Liver (tissue), 9 donors: ENCODE results near the gene GPR25. TPM values are rescaled to one million over a fixed set of nuclear protein-coding genes. Genes with fewer than 3 reads are reported as not detected.

Experiments used
- DNase-seq: peaks from one replicate; pipeline ENCODE4 v3.0.0-alpha.2; 2017; ENCODE audit warnings: low spot score
- H3K27ac ChIP-seq, 2 donors: one replicate each; pipeline ENCODE4 v1.7.0; 2013; ENCODE audit warnings: inconsistent platforms in 2 of 2, low read length in 2 of 2, control low read depth in 1 of 2, low read depth in 1 of 2, mild to moderate bottlenecking in 1 of 2
- H3K27me3 ChIP-seq, 4 donors: one replicate each; pipeline versions ENCODE4 v1.6.1 to v1.7.0; 2013; ENCODE audit warnings: low read length in 3 of 4, inconsistent platforms in 1 of 4, mild to moderate bottlenecking in 1 of 4, moderate library complexity in 1 of 4; ENCODE audit not compliant: control insufficient read depth in 4 of 4, insufficient read depth in 4 of 4
- H3K36me3 ChIP-seq, 4 donors: one replicate each; pipeline versions ENCODE4 v1.6.1 to v1.7.0; 2013; ENCODE audit warnings: low read length in 3 of 4, mild to moderate bottlenecking in 3 of 4, low read depth in 1 of 4, moderate library complexity in 1 of 4; ENCODE audit not compliant: control insufficient read depth in 4 of 4, insufficient read depth in 3 of 4
- H3K4me1 ChIP-seq, 4 donors: one replicate each; pipeline versions ENCODE4 v1.6.1 to v1.7.0; 2013; ENCODE audit warnings: low read length in 3 of 4, mild to moderate bottlenecking in 3 of 4, moderate library complexity in 1 of 4; ENCODE audit not compliant: control insufficient read depth in 4 of 4, insufficient read depth in 4 of 4
- H3K4me3 ChIP-seq, 3 donors: one replicate each; pipeline versions ENCODE4 v1.6.1 to v1.7.0; 2013; ENCODE audit warnings: low read length in 3 of 3, control low read depth in 1 of 3, low read depth in 1 of 3, mild to moderate bottlenecking in 1 of 3
- H3K9ac ChIP-seq, 2 donors: one replicate each; pipeline ENCODE4 v1.7.0; 2013; ENCODE audit warnings: low read length in 2 of 2, mild to moderate bottlenecking in 2 of 2, moderate library complexity in 2 of 2, control low read depth in 1 of 2, low read depth in 1 of 2
- H3K9me3 ChIP-seq, 4 donors: one replicate each; pipeline versions ENCODE4 v1.6.1 to v1.7.0; 2013; ENCODE audit warnings: low read length in 3 of 4; ENCODE audit not compliant: control insufficient read depth in 4 of 4
- EGR1 ChIP-seq, 2 donors: IDR thresholded peaks; 2 replicates each; pipeline ENCODE4 v1.6.1; 2016 to 2018; ENCODE audit warnings: antibody characterized with exemption in 2 of 2, low read depth in 2 of 2
- FOXA1 ChIP-seq: IDR thresholded peaks from 2 replicates; pipeline ENCODE4 v1.6.1; 2016; ENCODE audit warnings: antibody characterized with exemption
- GABPA ChIP-seq, 2 donors: IDR thresholded peaks in 1 of 2; conservative IDR thresholded peaks in 1 of 2; 2 replicates each; pipeline ENCODE4 v1.6.1; 2016; ENCODE audit warnings: antibody characterized with exemption in 2 of 2, mild to moderate bottlenecking in 1 of 2, moderate library complexity in 1 of 2
- HNF4A ChIP-seq, 2 donors: conservative IDR thresholded peaks; 2 replicates each; pipeline ENCODE4 v1.6.1; 2016; ENCODE audit warnings: antibody characterized with exemption in 2 of 2, mild to moderate bottlenecking in 2 of 2
- HNF4G ChIP-seq: IDR thresholded peaks from 2 replicates; pipeline ENCODE4 v1.6.1; 2016; ENCODE audit warnings: antibody characterized with exemption
- RAD21 ChIP-seq, 2 donors: IDR thresholded peaks; 2 replicates each; pipeline ENCODE4 v1.6.1; 2016; ENCODE audit warnings: antibody characterized with exemption in 2 of 2, mild to moderate bottlenecking in 2 of 2
- SP1 ChIP-seq: IDR thresholded peaks from 2 replicates; pipeline ENCODE4 v1.6.1; 2018; ENCODE audit warnings: antibody characterized with exemption, mild to moderate bottlenecking
- WGBS: extraction: QIAGEN DNeasy Blood & Tissue Kit; methylation state at CpG from one replicate; pipeline ENCODE4 v1.1.7; 2013; 5-methylcytosine and 5-hydroxymethylcytosine counted together
- polyA plus RNA-seq, 2 donors: library from polyadenylated mRNA; stranded (reverse) in 1 of 2; unstranded in 1 of 2; fragments of 200-250 nt in 1 of 2; fragments of >200 nt in 1 of 2; fragmentation: Nextera tagmentation in 1 of 2; extraction: Ambion mirVana in 1 of 2; gene quantifications; one replicate each; pipeline versions ENCODE4 v1.2.1 to v1.2.3, GENCODE V29; 2013 to 2015
- total RNA-seq, 2 donors: library from RNA; depleted of rRNA; stranded (reverse); fragments of >200 nt; gene quantifications; one replicate each; pipeline ENCODE4 v1.2.3, GENCODE V29; 2014
- TF ChIP-seq, protein P1 (sequence below): IDR thresholded peaks from 2 replicates; pipeline ENCODE4 v1.6.1; 2016; ENCODE audit warnings: antibody characterized with exemption
- TF ChIP-seq, protein P2 (sequence below): fragments of 150-350 bp; IDR thresholded peaks from 2 replicates; pipeline ENCODE4 v1.5.1; 2017; ENCODE audit warnings: improper control_type of control experiment, low read depth, low read length; ENCODE audit not compliant: missing input control
- TF ChIP-seq, protein P3 (sequence below): IDR thresholded peaks from 2 replicates; pipeline ENCODE4 v1.6.1; 2016; ENCODE audit warnings: antibody characterized with exemption
- donor health status: healthy.
- donor health status: healthy.
- donor health status: healthy.
- donor health status: healthy.
- donor health status: healthy.

GPR25 gene
- total and polyA plus RNA-seq, 4 donors, result 0.08 to 0.13 TPM; not detected in 2

DNA sequence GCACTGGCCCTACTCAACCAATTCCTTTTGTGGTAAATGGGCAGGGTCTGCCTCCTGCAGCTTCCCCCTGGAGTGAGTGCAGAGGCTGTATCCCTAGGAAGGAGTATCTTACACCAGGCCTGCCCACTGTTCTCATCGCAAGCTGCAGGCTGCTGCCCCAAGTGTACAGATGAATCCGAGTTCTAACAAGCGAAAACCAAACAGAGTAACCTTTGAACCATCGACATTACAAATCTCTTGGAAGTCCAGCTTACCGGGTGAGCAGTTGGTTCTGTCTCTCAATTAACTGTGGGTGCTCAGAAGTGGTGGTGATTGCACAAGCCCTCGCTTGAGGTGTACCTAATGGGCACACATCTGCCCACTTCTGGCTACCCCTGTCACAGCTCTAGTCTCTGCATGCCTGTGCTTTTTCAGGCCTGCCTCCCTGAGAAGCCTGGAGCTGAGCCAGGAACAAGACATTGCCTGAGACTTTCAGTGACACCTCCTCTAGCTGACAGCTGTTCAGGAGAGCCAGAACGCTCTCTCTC lies 44.6 kb downstream of the GPR25 start:
- H3K4me3 ChIP-seq, result no peak overlapping the region
- no peaks in the 10 kb centered on the region for H3K9me3 ChIP-seq
- TF ChIP-seq HNF4G (peak; percentile 19), HNF4A (conservative IDR thresholded peaks at IDR 0.05) (peak; percentile 24 to 43), EGR1 (IDR thresholded peaks at IDR 0.05; ENCODE audit: low read depth in 2 of 2) (no peak)
- no peak overlapping the region for H3K27ac ChIP-seq
- no peaks in the 10 kb centered on the region for H3K4me1 ChIP-seq
- no peaks in the 10 kb centered on the region for H3K36me3 ChIP-seq
- H3K9ac ChIP-seq, result no peak overlapping the region
- WGBS, result 58% methylated on average over 7 of the region's 7 CpGs
- DNase-seq, result no peak
- H3K27me3 ChIP-seq, result no peaks in the 10 kb centered on the region

DNA sequence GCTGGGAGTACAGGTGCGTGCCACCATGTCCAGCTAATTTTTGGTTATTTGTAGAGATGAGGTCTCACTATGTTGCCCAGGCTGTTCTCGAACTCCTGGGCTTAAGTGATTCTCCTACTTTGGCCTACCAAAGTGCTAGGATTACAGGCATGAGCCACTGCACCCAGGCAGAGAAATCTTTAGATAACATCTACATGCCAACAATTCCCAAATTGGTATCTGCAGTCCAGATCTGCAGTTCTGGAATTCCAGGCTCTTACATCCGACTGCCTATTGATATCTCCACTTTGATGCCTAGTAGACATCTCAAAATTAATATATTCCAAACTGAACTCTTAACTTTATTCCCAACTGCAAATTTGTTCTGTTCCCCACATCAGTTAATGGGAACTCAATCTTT lies 45.2 kb downstream of the GPR25 start:
- Histone ChIP-seq H3K9me3 (no peaks in the 10 kb centered on the region), H3K9ac (no peak overlapping the region), H3K4me3 (no peak overlapping the region), H3K27ac (no peak overlapping the region), H3K27me3 (no peaks in the 10 kb centered on the region), H3K4me1 (no peaks in the 10 kb centered on the region), H3K36me3 (no peaks in the 10 kb centered on the region)
- no peak for DNase-seq
- WGBS, result 97% methylated on average over 3 of the region's 3 CpGs
- TF ChIP-seq HNF4G, result no peak
- no peak for TF ChIP-seq FOXA1
- no peak for TF ChIP-seq RAD21 (IDR thresholded peaks at IDR 0.05)
- TF ChIP-seq, protein P1, sequence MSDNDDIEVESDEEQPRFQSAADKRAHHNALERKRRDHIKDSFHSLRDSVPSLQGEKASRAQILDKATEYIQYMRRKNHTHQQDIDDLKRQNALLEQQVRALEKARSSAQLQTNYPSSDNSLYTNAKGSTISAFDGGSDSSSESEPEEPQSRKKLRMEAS, result no peak
- TF ChIP-seq SP1, result no peak

DNA sequence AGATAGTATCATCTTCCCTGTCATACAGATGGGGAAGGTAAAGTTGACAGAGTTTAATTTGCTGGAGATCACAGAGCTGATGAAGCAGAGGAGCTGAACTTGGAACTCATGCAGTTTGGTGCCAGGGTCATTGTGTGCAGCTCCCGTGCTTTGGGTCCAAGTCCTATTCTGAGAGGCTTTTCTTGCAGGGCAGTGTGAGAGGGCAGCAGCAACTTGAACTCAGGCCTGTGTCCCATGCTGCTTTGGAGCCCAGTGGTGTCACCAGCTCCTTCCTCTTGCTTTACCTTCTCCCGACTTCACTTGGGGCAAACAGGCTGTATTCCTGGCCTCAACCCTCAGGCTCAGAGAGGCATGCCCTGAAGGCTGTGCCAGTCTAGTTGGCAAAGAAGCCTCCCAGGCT lies 46.6 kb downstream of the GPR25 start:
- H3K27me3 ChIP-seq, result no peaks in the 10 kb centered on the region
- no peaks in the 10 kb centered on the region for H3K36me3 ChIP-seq
- no peaks in the 10 kb centered on the region for H3K4me1 ChIP-seq
- 75% methylated on average over 2 of the region's 2 CpGs for WGBS
- H3K27ac ChIP-seq, result no peak overlapping the region
- H3K4me3 ChIP-seq, result no peak overlapping the region
- no peak overlapping the region for H3K9ac ChIP-seq
- H3K9me3 ChIP-seq, result no peaks in the 10 kb centered on the region
- DNase-seq, result no peak
- TF ChIP-seq, protein P2, sequence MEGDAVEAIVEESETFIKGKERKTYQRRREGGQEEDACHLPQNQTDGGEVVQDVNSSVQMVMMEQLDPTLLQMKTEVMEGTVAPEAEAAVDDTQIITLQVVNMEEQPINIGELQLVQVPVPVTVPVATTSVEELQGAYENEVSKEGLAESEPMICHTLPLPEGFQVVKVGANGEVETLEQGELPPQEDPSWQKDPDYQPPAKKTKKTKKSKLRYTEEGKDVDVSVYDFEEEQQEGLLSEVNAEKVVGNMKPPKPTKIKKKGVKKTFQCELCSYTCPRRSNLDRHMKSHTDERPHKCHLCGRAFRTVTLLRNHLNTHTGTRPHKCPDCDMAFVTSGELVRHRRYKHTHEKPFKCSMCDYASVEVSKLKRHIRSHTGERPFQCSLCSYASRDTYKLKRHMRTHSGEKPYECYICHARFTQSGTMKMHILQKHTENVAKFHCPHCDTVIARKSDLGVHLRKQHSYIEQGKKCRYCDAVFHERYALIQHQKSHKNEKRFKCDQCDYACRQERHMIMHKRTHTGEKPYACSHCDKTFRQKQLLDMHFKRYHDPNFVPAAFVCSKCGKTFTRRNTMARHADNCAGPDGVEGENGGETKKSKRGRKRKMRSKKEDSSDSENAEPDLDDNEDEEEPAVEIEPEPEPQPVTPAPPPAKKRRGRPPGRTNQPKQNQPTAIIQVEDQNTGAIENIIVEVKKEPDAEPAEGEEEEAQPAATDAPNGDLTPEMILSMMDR, result no peak
- no peak for TF ChIP-seq EGR1 (IDR thresholded peaks at IDR 0.05; ENCODE audit: low read depth in 2 of 2)
- TF ChIP-seq, protein P3, sequence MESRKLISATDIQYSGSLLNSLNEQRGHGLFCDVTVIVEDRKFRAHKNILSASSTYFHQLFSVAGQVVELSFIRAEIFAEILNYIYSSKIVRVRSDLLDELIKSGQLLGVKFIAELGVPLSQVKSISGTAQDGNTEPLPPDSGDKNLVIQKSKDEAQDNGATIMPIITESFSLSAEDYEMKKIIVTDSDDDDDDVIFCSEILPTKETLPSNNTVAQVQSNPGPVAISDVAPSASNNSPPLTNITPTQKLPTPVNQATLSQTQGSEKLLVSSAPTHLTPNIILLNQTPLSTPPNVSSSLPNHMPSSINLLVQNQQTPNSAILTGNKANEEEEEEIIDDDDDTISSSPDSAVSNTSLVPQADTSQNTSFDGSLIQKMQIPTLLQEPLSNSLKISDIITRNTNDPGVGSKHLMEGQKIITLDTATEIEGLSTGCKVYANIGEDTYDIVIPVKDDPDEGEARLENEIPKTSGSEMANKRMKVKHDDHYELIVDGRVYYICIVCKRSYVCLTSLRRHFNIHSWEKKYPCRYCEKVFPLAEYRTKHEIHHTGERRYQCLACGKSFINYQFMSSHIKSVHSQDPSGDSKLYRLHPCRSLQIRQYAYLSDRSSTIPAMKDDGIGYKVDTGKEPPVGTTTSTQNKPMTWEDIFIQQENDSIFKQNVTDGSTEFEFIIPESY, result no peak
- TF ChIP-seq RAD21 (IDR thresholded peaks at IDR 0.05), result no peak
- TF ChIP-seq GABPA (IDR thresholded peaks at IDR 0.05 in 1 of 2, conservative IDR thresholded peaks at IDR 0.05 in 1 of 2), result no peak
